DND-41 (cell line): ENCODE results near the gene DYSF.

Experiments
- EZH2 ChIP-seq: IDR thresholded peaks from 3 replicates; pipeline ENCODE4 v1.6.1; 2012; ENCODE audit warnings: borderline replicate concordance, low read depth, mild to moderate bottlenecking, moderate library complexity, low read length, inconsistent platforms; ENCODE audit not compliant: severe bottlenecking
- TF ChIP-seq, protein P1 (sequence below): IDR thresholded peaks from 2 replicates; pipeline ENCODE4 v1.5.1; 2012; ENCODE audit warnings: borderline replicate concordance, low read length, moderate library complexity, mild to moderate bottlenecking; ENCODE audit not compliant: poor library complexity, severe bottlenecking; ENCODE audit errors: extremely low read depth

DNA sequence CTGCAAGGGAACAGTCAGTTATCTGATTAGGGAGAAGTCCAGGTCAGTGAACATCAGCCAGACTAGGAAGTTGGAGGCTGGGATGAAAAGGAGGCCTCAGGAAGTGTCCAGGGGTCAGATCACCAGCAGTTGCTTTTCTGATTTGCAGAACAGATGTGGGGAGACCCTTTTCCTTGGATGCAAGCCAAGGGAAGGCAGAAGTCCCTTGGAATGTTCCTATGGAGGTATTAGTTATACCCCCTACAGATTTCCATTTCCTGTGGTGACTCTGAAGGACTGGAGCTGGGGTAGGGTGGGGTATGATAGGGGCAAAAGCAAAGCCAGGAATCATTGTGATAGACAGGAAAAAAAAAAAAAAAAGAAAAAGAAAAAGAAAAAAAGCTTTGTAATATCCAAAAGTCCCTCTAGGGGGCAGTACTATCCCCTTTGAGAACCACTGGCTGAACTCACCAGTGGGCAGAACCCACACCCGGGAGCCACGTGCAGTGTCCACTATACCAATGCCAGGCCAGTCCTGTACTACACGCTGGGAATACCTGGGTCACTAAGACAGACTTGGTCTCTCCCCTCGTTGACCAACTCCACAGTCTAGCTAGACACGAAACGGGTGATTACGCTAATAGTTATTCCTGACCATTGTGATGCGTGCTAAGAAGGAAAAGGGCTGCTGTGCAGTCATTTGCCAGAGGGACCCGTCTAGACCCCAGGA lies 7.4 kb downstream of the DYSF start:
- TF ChIP-seq, protein P1, sequence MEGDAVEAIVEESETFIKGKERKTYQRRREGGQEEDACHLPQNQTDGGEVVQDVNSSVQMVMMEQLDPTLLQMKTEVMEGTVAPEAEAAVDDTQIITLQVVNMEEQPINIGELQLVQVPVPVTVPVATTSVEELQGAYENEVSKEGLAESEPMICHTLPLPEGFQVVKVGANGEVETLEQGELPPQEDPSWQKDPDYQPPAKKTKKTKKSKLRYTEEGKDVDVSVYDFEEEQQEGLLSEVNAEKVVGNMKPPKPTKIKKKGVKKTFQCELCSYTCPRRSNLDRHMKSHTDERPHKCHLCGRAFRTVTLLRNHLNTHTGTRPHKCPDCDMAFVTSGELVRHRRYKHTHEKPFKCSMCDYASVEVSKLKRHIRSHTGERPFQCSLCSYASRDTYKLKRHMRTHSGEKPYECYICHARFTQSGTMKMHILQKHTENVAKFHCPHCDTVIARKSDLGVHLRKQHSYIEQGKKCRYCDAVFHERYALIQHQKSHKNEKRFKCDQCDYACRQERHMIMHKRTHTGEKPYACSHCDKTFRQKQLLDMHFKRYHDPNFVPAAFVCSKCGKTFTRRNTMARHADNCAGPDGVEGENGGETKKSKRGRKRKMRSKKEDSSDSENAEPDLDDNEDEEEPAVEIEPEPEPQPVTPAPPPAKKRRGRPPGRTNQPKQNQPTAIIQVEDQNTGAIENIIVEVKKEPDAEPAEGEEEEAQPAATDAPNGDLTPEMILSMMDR, result peak; percentile 38
- no peak for TF ChIP-seq EZH2
